Right lobe of liver (tissue), 6 donors: ENCODE results near the gene NEUROD1. TPM values are rescaled to one million over a fixed set of nuclear protein-coding genes. Genes with fewer than 3 reads are reported as not detected.
A peak's percentile ranks its signal among the peaks of the same experiment; 100 is the strongest.

Source experiments
- ATAC-seq, 4 donors: fragments of 200-7000 bp; cut with Tn5 transposase; one replicate each; pipeline ENCODE4 v1.9.1; 2020; ENCODE audit warnings: mild to moderate bottlenecking in 4 of 4, moderate library complexity in 4 of 4
- DNase-seq, 3 donors: peaks; one replicate each; pipeline ENCODE4 v3.0.0-alpha.2; 2020
- H3K27ac ChIP-seq, 3 donors: fragments of 200-600 bp; one replicate each; pipeline ENCODE4 v1.8.0; 2022
- H3K27me3 ChIP-seq, 2 donors: fragments of 200-600 bp; one replicate each; pipeline ENCODE4 v1.8.0; 2022
- H3K36me3 ChIP-seq, 4 donors: fragments of 200-600 bp; sonication (generic) in 1 of 4; one replicate each; pipeline versions ENCODE4 v1.5.1 to v1.8.0; 2017 to 2022; ENCODE audit warnings: control low read depth in 1 of 4
- H3K4me1 ChIP-seq, 4 donors: fragments of 200-600 bp; sonication (generic) in 1 of 4; one replicate each; pipeline versions ENCODE4 v1.5.1 to v1.8.0; 2017 to 2022; ENCODE audit warnings: control low read depth in 1 of 4
- H3K4me3 ChIP-seq, 3 donors: fragments of 200-600 bp; one replicate each; pipeline ENCODE4 v1.8.0; 2022
- H3K9me3 ChIP-seq, 4 donors: fragments of 200-600 bp; sonication (generic) in 1 of 4; one replicate each; pipeline versions ENCODE4 v1.5.1 to v1.8.0; 2017 to 2022; ENCODE audit warnings: control low read depth in 1 of 4
- POLR2A ChIP-seq: fragments of 450-650 bp; IDR thresholded peaks from one replicate; pipeline ENCODE4 v1.6.1; 2017; ENCODE audit warnings: antibody characterized with exemption, mild to moderate bottlenecking
- whole genome bisulfite sequencing: methylation state at CpG from one replicate; pipeline ENCODE4 v1.1.6; 2018; ENCODE audit warnings: low coverage, low lambda C conversion rate; ENCODE audit not compliant: insufficient coverage; ENCODE audit errors: missing lambda C conversion rate; 5-methylcytosine and 5-hydroxymethylcytosine counted together
- intact Hi-C, 2 donors: fragments of 100-400 bp; cut with DNase I; formaldehyde crosslinking; loops; one replicate each; pipeline versions ENCODE4 v1.11.2 to v1.14.1; 2022
- total RNA-seq, 6 experiments: library from RNA; depleted of rRNA in 2 of 6; stranded (reverse); fragments of >200 nt in 2 of 6; fragmentation: NEBNext Ultra II Directional in 3 of 6; extraction: Animal tissue kit (Norgen Biotek cat#: 25700) in 3 of 6; gene quantifications; one replicate each; pipeline versions ENCODE4 v1.1.0 to v1.2.4, GENCODE V29; 2016 to 2023
- TF ChIP-seq, protein P1 (sequence below), 4 donors: fragments of 200-600 bp in 3 of 4; fragments of 450-650 bp in 1 of 4; IDR thresholded peaks; one replicate each; pipeline versions ENCODE4 v1.5.1 to v1.8.0; 2016 to 2022; ENCODE audit warnings: antibody characterized with exemption in 4 of 4, mild to moderate bottlenecking in 2 of 4
- donor health status: DM: no; HTN: yes; CAD: no.
- donor health status: DM: no; HTN: no; CAD: no.
- donor health status: DM: no; HTN: no; CAD: no.
- donor health status: DM: no; HTN: yes; CAD: no.
- donor health status: DM: no; HTN: yes; CAD: no.

Gene NEUROD1
- total RNA-seq, 6 experiments from 2014 or later = not detected

DNA sequence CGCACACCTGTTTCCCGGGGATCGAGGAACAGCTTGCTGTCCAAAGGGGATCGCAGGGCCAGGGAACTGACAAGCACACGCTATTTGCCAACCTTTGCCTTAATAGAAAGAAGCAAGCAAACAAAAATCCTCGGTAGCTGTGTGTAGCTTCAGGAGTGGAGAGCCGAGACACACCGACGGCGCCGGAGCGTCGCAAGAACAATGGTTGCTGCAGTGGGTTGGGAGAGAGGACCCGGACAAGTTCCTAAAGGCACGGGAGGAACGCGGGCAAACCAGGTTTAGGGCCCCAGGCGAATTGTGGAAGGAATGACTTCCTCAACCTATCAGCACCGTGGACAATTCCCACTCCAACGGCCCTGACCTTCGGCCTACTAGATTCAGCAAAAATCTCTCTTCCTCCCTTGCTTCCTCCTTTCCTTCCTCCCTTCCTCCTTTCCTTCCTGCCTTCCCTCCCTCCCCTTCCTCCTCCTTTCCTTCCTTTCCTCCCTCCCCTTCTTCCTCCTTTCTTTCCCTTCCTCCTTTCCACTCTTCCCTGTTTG is 4.9 kb upstream of the NEUROD1 start:
- WGBS = 11% methylated on average over 21 of the region's 21 CpGs
- Histone ChIP-seq H3K27ac (no peak overlapping the region), H3K27me3 (peaks cover 0 to 18% of the 10 kb centered on the region in 2 donors), H3K9me3 (no peaks in the 10 kb centered on the region), H3K4me1 (peaks cover 0 to 1% (median 0%) of the 10 kb centered on the region in 4 donors), H3K36me3 (no peaks in the 10 kb centered on the region), H3K4me3 (no peak overlapping the region)
- no peak for ATAC-seq
- TF ChIP-seq, protein P1, sequence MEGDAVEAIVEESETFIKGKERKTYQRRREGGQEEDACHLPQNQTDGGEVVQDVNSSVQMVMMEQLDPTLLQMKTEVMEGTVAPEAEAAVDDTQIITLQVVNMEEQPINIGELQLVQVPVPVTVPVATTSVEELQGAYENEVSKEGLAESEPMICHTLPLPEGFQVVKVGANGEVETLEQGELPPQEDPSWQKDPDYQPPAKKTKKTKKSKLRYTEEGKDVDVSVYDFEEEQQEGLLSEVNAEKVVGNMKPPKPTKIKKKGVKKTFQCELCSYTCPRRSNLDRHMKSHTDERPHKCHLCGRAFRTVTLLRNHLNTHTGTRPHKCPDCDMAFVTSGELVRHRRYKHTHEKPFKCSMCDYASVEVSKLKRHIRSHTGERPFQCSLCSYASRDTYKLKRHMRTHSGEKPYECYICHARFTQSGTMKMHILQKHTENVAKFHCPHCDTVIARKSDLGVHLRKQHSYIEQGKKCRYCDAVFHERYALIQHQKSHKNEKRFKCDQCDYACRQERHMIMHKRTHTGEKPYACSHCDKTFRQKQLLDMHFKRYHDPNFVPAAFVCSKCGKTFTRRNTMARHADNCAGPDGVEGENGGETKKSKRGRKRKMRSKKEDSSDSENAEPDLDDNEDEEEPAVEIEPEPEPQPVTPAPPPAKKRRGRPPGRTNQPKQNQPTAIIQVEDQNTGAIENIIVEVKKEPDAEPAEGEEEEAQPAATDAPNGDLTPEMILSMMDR (IDR thresholded peaks at IDR 0.05) = no peak
- no peak for TF ChIP-seq POLR2A
- intact Hi-C loops = no loop called here
- no peak for DNase-seq

DNA sequence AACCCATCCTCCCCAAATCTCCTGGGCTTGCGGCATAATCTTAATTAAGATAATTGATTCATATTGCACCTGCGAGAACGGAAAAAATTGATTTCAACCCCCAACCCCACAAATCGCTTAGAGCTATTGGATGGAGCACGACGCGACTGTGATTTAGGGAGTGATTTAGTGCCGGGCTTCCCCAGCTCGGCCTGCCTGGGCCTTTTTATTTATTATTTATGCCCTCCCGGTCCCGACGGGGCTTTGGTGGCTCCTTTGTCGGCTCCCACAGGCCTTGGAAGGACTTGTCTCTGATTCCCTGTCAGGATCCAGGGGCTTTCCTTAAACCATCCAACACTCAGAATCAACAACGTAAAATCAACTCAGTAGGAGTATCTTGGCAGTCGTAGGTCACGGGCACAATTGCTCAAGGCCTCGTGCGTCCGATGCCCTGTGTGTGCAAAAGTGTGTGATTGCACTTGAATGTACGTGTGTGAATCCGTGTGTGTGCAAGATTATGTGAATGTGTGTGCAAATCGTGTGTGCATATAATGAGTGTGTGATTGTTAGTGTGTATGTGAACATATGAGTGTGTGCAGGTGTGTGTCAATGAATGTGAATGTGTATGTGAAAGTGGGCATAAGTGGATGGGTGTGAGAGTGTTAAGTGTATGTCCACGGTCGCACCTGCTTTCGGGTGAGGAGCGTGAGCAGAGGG is 4.3 kb upstream of the NEUROD1 start:
- peaks cover 0 to 1% (median 0%) of the 10 kb centered on the region in 4 donors for H3K4me1 ChIP-seq
- peaks cover 0 to 18% of the 10 kb centered on the region in 2 donors for H3K27me3 ChIP-seq
- 9% methylated on average over 26 of the region's 26 CpGs for WGBS
- no peak overlapping the region for H3K4me3 ChIP-seq
- no peaks in the 10 kb centered on the region for H3K36me3 ChIP-seq
- TF ChIP-seq, protein P1 (IDR thresholded peaks at IDR 0.05) = no peak
- no peak for TF ChIP-seq POLR2A
- no peak overlapping the region for H3K27ac ChIP-seq
- no peak for DNase-seq
- H3K9me3 ChIP-seq = no peaks in the 10 kb centered on the region
- no peak for ATAC-seq
- intact Hi-C loops = no loop called here

DNA sequence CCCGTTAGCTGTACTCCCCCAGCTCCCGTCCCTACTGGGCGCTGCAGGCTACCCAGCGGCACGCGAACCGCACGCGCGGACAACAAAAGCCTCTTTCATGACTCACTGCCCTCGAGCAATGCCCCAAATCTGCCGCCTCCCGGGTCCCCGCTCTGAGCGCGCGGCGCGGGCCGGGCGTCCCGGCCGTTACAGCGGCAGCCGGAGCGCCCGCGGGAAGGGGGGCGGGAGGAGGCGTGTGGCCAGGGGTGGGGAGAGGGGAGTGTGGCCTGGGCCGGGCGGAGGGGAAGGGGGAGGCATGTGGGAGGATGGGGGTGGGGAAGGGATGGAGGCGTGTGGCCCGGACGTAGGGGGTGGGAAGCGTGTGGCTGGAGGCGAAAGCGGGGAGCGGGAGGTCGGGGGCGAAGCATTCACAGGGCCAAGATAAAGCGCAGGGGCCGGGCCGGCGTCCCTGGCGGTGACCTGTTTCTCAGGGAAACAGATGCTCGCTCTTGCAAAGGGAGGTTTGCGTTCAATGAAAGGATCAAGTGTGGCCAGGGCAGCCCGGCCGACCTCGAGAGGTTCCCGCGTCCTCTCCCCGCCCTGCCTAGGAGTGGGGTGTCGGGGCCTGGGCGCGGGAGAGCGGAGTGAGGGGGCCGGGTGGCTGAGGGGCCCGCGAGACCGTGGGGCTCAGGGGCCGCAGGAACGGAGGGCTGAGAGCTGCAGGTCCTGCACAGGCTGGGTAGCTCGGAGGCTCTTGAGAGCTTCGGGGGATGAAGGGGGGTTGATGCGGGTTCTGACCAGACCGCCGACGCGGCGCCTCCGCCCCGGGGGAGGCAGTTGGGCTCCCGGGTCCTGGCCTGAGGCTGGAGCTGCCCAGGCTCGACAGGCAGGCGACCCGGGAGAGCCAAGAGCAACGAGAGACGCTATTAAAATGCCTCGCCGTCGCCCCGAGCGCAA is 3.5 kb upstream of the NEUROD1 start:
- intact Hi-C loops = no loop called here
- ATAC-seq (no peak), DNase-seq (peak in 1 of 3 donors; percentile 38)
- H3K9me3 ChIP-seq = no peaks in the 10 kb centered on the region
- H3K4me1 ChIP-seq = peaks cover 0 to 1% (median 0%) of the 10 kb centered on the region in 4 donors
- H3K4me3 ChIP-seq = no peak overlapping the region
- TF ChIP-seq POLR2A = no peak
- TF ChIP-seq, protein P1 (IDR thresholded peaks at IDR 0.05) = no peak
- H3K27me3 ChIP-seq = peaks cover 0 to 18% of the 10 kb centered on the region in 2 donors
- H3K36me3 ChIP-seq = no peaks in the 10 kb centered on the region
- no peak overlapping the region for H3K27ac ChIP-seq
- WGBS = 2% methylated on average over 45 of the region's 85 CpGs

DNA sequence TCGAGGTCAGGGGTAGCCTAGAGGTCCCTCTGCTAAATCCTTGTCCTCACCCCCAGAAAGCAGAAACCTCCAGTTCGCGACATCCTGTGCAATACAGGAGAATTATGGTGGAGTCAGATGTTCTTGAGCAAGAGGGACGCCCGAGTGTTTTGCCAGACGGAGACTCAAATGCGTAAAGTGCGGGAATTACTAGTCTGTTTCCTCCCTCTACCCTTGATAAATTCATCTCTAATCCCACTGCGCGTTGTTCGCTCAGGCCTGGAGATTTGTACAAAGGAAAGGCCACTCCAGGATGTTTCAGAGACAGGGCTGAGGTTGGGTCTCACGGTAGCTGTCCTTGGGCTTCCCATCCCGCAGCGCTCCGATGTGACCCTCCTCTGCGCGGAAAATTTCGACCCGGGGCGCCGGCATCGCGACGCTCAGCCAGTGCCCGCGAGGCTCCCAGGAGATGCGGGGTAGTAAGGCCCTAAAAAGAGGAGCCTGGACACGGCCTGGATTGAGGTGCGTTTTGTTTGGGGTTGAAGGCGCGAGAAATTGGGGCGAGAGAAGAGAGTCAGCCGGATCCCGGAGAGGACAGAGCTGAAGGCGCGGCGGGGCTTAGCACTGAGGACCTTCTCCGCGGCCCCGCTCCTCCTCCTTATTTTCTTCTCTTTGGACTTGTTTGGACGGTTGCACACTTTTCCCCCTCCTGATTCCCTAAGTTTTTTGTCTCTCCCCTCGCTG is 2.6 kb upstream of the NEUROD1 start:
- no peak for DNase-seq
- intact Hi-C loops = no loop called here
- 2% methylated on average over 34 of the region's 42 CpGs for WGBS
- no peak overlapping the region for H3K27ac ChIP-seq
- H3K4me1 ChIP-seq = peaks cover 0 to 1% (median 0%) of the 10 kb centered on the region in 4 donors
- TF ChIP-seq, protein P1 (IDR thresholded peaks at IDR 0.05) = no peak
- TF ChIP-seq POLR2A = no peak
- H3K27me3 ChIP-seq = peaks cover 0 to 18% of the 10 kb centered on the region in 2 donors
- H3K36me3 ChIP-seq = no peaks in the 10 kb centered on the region
- no peak for ATAC-seq
- no peak overlapping the region for H3K4me3 ChIP-seq
- H3K9me3 ChIP-seq = no peaks in the 10 kb centered on the region
